Omental fat pad (tissue), 4 donors: ENCODE results near the gene TANGO2. TPM values are rescaled to one million over a fixed set of nuclear protein-coding genes. Genes with fewer than 3 reads are reported as not detected.

Experiments
- ATAC-seq: fragments of 150-250 bp; one replicate; pipeline ENCODE4 v1.9.1; 2016; ENCODE audit warnings: mild to moderate bottlenecking, moderate library complexity; ENCODE audit not compliant: low FRiP score
- DNase-seq: peaks from one replicate; pipeline ENCODE4 v3.0.0-alpha.2; 2019; ENCODE audit warnings: low spot score
- CTCF ChIP-seq, 3 donors: fragments of 450-650 bp; IDR thresholded peaks; one replicate each; pipeline ENCODE4 v1.5.1; 2016 to 2017; ENCODE audit warnings: antibody characterized with exemption in 3 of 3, mild to moderate bottlenecking in 3 of 3, moderate library complexity in 2 of 3
- total RNA-seq, 4 donors: library from RNA; depleted of rRNA; stranded (reverse); fragments of >200 nt; gene quantifications; one replicate each; pipeline ENCODE4 v1.1.0, GENCODE V29; 2016

TANGO2 gene
- total RNA-seq, 4 donors from 2014 or later, result 35.3 to 48.4 (median 37.9) TPM

DNA sequence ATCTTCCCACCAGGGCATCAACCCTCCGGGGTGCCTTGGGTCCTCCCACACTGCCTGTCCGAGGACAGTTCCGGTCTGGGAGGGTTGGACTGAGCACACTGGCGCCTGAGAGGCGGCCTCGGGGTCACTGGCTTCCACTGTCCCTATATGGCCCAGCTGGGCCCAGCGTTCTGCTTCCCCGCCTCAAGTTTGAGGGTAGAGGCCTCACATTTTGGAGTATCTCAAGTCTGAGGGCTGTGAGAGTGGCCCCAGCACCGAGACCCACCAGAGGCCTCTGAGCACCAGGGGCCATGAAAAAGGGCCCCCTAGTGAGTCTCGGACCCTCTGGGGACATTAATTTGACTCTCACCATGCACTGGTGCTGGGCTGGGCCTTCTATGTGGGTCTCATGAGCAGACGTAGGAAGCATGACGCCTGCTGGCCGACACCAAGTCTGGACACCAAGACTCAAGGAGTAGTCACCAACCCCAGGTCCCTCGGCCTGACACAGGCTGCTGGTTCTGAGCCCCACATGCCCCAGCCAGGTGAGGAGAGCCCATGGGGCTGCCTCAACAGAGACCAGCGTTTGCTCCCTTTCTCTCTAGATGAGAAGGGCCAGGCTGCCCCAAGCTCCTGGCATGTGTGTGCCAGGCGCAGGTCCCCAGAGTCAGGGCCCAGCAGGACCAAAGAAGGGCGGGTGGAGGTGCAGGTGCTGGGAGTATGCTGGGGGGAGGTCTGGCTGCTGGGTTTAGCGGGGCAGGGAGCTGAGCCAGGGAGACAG, 31.8 kb upstream of the TANGO2 start:
- DNase-seq (no peak), ATAC-seq (no peak)

GRCh38 chr22:19989725-19990067, 31.2 kb upstream of the TANGO2 start:
- no peak for TF ChIP-seq CTCF (IDR thresholded peaks at IDR 0.05)
- no peak for DNase-seq
- ATAC-seq, result no peak

More for the DNA sequence above, 31.8 kb upstream of the TANGO2 start:
- TF ChIP-seq CTCF (IDR thresholded peaks at IDR 0.05), result no peak

DNA sequence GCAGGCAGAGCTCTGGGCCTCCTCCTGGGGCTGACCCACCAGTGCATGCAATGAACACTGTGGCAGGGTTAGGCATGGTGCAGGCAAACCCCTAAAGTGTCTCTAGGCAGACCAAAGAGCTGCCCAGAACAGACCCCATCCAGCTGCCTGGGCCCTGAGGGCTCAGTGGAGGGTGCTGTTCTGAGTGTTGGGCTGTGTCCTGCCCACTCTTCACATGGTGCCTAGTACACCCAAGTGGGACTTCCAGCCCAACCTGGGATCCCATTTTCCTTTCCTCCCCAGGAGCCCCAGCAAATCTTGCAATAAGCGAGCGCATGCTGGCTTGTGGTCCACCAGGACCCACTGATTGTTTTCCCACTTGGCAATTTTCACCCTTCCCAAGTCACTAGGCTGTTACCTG, 30.7 kb upstream of the TANGO2 start:
- DNase-seq (no peak), ATAC-seq (no peak)
- no peak for TF ChIP-seq CTCF (IDR thresholded peaks at IDR 0.05)

DNA sequence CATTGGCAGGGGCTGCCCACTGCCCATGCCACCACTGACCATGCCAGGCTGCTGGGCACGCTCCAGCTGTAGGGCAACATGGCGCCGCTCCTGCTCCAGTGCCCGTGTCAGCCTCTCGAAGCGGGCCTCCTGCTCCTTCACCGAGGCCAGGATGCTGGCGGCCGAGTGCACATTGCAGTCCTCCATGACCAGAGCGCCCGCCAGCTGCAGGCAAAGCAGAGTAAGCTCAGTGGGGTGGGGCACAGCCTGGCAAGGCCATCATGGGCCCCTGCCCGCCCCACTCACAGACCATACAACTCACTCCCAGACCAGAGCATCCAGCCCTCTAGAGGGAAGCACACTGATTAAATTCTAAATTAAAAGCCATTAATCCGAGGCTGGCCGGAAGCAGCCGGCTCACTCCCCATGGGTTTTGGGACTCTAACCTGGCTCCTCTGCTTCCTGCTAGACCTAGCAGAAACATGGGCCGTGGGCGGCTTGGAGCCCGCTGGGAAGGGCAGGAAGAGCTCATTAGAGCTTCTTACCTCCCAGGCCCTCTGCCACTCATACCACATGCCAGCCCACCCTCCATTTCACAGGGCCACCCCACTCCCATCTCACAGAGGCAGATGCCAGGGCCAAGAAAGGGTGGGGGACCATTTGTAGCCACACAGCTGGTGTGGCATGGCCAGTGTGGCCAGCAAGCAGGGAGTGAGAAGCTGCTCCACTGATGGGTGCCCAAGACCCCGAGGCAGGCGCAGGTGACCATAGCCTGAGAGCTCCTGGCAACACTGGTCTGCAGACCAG, 30.1 kb upstream of the TANGO2 start:
- TF ChIP-seq CTCF (IDR thresholded peaks at IDR 0.05), result no peak
- no peak for DNase-seq
- no peak for ATAC-seq

- no peak for TF ChIP-seq CTCF (IDR thresholded peaks at IDR 0.05)
These were observed 29.6 kb upstream of the TANGO2 start for GRCh38 chr22:19991395-19991644.

GRCh38 chr22:19991645-19992451, 29.1 kb upstream of the TANGO2 start:
- DNase-seq (no peak), ATAC-seq (no peak)
- no peak for TF ChIP-seq CTCF (IDR thresholded peaks at IDR 0.05)

More at GRCh38 chr22:19991395-19991644, 29.6 kb upstream of the TANGO2 start:
- DNase-seq (no peak), ATAC-seq (no peak)
